Stimulated activated CD8-positive, alpha-beta memory T cell treated with anti-CD3 and anti-CD28 coated beads, Interleukin-12 subunit alpha, Interleukin-12 subunit beta, amount 100 ng/mL, for 4 hours (primary cell): Measurements from ENCODE around the gene PDXP.
"Not testable (repeated sequence)": the region's sequence is repeated elsewhere in the genome, so short reads cannot be mapped to it uniquely, and the experiment has no call there.

Experiments used
- DNase-seq: peaks from one replicate; pipeline ENCODE4 v3.0.0-alpha.2; 2020; ENCODE audit warnings: low read depth

PDXP gene, protein sequence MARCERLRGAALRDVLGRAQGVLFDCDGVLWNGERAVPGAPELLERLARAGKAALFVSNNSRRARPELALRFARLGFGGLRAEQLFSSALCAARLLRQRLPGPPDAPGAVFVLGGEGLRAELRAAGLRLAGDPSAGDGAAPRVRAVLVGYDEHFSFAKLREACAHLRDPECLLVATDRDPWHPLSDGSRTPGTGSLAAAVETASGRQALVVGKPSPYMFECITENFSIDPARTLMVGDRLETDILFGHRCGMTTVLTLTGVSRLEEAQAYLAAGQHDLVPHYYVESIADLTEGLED

DNA sequence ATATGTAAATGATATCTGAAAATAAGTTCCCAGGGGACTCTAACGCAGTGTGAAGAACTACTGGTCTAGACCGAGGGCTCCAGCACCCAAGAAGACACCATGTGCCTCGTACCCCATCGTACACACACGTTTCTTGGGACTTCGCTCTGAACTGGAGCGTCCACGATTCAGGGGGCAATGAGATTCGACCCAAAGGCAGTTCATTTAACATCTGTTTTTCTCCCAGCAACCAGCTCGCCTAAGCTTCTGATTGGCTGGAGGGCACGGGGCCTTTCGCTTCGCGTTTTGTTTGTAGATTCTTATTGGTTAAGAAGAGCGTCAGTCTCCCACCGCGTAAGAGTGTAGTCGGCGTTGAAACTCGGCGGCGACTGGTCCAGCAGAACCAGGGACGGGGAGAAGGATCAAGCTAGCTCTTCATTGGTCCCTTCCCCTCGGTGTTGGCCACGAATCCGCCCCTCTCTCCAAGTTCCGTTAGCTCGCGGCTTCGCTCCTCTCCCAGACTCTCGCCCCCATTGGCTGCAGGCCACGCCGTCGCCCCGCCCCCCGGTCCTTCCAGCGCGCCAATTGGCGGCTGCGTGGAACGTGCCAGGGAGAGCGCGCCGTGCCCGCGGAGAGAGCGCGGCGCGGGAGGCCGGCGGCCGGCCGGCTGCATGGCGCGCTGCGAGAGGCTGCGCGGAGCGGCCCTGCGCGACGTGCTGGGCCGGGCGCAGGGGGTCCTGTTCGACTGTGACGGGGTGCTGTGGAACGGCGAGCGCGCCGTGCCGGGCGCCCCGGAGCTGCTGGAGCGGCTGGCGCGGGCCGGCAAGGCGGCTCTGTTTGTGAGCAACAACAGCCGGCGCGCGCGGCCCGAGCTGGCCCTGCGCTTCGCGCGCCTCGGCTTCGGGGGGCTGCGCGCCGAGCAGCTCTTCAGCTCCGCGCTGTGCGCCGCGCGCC is at the start of gene PDXP:
Gene PDXP (plus strand): TSS at position 591 of the 933 bp plus-strand sequence. CDS start 60 bp downstream, at position 651.
- DNase-seq = peak; percentile 96

DNA sequence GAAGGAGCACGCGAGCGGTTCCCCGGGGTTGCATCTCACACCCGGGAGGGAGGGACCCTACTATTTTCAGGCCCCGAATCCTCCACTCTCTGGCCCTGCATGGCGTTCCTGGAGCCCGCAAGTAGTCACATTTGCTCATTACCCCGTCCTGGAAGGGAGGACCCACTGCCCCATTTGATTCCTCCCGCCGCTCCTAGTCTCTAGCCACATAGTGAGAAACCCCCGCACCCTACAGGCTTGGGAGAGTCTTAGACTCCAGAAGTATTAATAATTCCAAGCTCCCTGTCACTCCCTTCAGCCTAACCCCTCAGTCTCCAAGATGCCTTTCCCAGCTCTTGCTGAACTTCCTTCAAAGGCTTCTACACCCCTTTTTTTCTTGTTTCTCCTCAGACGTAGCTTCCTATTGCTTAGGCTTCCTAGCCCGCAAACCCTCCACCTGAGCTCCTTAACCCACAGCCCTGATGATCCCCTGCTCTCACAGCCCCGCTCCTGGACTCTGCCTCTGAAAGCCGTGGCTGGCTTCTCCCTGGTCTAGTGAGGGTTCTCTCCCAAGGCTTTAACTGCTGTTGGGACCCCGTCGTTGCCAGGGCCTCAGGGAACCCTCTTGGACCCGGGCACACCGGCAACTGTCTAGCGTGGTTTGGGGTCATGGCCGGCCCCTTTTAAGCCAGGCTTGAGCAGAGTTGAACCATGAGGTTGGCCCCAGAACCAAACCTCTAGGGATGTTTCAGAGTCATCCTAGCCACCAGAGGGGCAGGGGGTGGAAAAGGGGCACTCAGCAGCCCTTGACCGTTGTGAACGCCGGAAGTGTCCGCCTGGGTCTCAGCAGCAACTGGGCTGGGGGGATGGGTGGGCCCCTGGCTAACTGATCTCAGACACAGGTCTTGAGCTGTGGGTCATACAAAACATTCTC is 49.0 kb upstream of the PDXP start:
- DNase-seq = no peak

DNA sequence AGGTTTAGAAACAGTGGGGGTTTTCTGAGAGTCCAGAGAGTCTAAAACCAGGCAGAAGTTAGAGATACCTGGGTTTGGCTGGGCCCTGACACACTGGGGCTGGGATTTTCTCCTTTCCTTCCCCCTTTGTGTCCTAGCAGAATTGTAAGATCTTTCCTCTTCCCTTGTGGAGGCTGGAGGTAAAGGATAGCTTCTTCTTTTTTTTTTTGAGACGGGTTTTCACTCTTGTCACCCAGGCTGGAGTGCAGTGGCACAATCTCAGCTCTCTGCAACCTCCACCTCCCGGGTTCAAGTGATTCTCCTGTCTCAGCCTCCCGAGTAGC is 48.4 kb upstream of the PDXP start:
- not testable (repeated sequence) for DNase-seq

- DNase-seq = no peak
Measured at GRCh38 chr22:37610480-37611129, 47.9 kb upstream of the PDXP start.

DNA sequence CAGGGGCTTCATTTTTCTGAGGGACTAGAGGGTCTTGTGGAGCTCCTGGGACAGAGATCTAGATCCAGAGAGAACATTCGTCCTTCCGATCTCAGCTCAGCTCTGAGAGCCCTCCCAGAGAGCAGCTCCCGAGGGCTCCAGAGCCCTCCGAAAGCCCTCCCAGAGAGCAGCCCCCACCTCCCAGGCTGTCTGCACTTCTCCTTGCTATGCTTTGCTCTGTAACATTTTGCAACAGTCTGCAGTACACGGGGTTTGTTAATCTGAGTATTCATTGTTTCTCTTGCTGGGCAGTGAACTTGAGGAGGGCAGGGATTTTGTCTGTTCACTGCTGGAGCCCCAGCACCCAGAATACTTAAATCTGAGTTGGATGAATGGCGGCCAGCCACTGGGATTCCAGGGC is 47.3 kb upstream of the PDXP start:
- no peak for DNase-seq

DNA sequence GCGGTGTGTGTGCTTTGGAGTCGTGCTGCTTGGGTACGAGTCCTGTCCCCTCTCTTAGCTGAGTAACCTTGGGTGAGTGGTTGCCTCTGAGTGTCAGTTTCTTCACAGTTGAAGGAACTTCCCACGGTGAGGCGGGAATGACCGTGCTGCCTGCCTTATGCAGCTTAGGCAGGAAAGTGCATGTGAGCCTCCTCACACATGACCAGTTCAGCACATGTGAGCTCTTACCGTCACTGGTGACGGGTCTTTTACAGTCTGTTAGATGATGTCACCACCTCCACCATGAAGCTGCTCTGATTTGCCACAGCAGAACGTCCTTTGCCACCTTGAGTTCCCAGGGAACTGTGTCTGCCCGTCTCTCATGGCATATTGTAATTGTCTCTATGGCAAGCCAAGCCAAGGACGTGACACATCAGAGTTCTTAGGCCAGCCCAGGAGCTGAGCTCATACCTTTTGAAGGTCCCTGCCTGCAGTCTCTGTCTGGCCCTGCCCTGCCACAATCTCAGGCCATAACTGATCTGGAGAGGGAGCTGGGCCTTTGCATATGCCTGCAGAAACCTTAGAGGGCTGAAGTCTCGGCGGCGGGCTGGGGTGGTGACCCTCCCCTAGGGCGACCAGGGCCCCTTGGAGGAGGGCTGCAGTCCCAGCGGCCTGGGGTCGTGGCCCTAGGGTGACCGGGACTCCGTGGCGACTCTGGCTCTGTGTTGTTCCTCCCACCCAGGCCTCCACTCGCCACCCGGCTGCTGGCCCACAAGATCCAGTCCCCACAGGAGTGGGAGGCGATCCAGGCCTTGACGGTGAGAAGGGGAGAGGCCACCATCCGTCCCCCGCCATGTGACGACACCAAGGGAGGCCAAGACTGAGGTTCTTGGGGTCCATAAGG is 42.1 kb upstream of the PDXP start:
- no peak for DNase-seq

GRCh38 chr22:37617431-37617830 is 41.1 kb upstream of the PDXP start:
- DNase-seq = no peak

DNA sequence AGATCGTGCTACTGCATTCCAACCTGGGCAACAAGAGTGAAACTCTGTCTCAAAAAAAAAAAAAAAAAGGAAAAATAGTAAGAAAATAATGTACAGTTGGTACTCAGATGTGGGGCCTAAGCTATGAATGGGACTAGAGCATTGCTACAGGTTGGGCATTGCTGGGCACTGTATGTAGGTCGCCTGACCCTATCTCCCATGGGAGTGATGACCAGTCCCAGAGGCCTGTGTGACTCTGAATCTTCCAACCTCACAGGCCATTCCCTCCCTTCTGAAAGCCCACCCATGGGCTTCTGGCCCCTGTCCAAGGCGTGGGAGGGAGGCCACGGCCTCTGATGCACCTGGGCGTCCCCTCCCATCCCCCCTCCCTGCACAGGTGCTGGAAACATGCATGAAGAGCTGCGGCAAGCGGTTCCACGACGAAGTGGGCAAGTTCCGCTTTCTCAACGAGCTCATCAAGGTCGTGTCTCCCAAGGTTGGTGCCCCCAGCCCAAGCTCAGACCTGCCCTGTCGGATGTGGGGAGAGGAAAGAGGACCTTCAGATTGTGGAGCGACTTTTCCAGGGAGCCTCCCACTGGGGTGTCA is 40.4 kb upstream of the PDXP start:
- no peak for DNase-seq

DNA sequence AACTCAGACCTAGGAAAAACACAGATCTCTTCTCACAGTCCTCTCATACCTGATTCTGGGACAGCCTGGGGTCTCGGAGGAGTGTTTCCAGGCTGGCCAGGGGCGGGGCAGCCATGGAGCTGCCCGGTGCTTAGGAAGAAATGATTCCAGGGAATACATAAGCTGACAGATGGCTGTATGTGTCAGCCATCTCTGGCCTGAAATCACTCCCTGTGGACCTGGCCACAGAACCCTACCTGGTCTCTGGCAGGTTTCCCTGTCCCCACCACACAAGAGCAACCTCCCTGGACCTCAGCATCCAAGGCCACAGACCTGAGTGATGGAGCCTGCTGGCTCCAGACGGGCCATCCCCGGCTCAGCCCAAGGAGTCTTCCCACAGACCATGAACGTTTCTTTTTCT is 39.8 kb upstream of the PDXP start:
- DNase-seq = no peak

- DNase-seq = no peak
Measured at GRCh38 chr22:37619991-37620390, 38.5 kb upstream of the PDXP start.

DNA sequence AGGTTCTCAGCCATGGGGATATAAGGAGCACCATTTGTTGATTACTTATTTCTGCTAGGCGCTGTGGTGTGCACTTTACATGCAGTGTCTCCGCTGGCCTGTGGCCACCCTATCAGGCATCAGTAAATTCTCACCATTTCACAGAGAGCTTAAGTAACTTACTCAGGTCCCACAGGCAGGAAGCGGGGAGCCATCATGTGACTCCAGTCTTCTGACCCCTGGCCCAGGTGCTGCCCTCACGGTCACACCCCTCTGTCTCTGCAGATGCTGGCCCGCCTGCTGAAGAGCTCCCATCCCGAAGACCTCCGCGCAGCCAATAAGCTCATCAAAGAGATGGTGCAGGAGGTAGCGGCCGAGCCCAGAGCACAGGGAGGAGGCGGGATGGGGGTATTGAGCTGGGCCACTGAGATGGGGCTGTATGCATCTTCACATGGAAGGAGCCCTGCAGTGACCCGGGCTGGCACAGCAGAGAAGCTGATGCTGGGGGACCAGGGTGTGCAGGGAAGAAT is 37.1 kb upstream of the PDXP start:
- DNase-seq = no peak

DNA sequence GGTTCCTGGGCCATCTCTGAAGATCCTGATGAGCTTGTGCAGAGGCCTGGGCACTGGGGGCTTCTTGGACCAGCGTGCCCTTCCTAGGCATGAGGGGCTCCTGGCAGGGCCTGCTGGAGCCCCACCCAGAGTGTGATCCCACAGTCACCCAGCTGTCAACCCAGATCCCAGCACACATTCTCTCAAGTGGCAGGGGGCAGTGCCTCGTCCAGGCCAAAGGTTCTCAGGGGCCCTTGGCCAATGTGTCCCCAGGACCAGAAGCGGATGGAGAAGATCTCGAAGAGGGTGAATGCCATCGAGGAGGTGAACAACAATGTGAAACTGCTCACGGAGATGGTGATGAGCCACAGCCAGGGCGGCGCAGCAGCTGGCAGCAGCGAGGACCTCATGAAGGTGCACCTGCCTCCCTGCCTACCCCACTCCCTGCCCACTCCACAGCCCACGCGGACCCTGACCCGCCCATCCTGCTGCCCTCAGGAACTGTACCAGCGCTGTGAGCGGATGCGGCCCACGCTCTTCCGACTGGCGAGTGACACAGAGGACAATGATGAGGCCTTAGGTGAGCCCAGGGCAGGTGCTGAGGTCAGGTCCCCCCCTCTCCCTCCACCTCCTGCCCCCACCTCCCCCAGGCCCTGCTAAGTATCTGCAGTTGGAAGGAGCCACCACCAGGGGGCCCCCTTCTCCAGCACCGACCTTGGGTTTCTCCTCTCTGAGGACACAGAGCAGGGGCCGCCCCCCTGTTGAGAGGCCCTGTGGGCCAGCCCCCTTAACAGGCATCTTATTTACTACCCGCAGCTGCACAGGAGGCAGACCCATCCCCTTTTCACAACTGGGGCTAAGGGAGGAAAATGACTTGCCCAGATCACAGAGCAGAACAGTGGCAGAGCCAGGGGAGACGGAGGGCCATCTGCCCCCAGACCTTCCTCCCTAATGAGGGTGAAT is 35.2 kb upstream of the PDXP start:
- peak; percentile 58 for DNase-seq

- DNase-seq = no peak
Measured at GRCh38 chr22:37624017-37624365, 34.5 kb upstream of the PDXP start.

DNA sequence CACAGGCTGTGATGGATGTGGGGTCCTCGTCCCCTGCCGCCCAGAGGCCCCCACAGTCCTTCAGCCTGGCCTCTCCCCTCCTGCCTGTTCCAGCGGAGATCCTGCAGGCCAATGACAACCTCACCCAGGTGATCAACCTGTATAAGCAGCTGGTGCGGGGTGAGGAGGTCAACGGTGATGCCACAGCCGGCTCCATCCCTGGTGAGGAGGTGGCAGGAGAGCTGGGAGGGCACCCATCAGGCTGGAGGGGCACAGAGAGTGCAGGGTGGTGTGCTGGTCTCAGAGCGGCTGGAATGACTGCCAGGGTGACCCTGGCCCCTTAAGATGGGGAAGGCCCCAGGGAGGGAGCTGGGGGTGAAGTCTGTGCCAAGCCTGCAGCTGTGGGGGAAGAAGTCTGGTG is 33.6 kb upstream of the PDXP start:
- DNase-seq = no peak

- no peak for DNase-seq
Measured at GRCh38 chr22:37625737-37626136, 32.8 kb upstream of the PDXP start.

DNA sequence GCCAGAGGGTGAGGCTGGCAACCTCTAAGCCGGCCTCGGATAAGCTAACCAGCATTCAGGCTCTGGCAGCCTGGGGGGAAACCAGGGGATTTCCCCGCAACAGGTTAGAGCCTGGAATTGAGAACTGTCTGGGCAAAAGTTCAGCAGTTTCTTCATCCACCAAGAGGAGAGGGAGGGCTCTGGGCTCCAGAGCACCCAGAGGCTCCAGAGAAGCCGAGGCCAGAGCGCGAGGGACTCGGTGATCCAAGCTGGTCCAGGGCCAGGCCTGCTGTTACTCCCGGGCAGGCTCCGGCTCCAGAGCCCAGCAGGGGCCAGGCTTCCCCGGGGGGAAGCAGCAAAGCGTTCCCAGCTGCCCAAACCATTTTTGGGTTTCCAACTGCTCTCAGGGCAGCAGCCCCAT is 32.4 kb upstream of the PDXP start:
- DNase-seq = no peak

GRCh38 chr22:37626556-37627075 is 31.9 kb upstream of the PDXP start:
- DNase-seq = no peak

DNA sequence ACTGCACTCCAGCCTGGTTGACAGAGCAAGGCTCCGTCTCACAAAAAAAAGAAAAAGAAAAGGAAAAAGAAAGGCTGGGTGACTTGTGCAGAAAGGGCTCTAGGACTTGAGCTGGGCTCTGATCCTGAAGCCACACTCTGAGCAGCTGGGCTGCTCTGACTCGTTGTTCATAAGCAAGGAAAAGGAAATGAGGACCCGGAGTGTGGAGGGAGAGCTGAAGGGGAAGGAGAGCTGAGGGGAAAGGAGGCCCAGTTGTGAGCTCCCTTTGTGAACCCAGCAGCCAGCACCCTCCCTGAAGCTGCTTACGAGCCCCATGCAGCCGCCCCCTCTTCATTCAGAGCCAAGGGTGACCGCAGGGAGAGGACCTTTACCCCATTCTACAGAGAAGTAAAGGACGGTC is 31.4 kb upstream of the PDXP start:
- no peak for DNase-seq

GRCh38 chr22:37627545-37627944 is 31.0 kb upstream of the PDXP start:
- no peak for DNase-seq
